Right lobe of liver (tissue), 6 donors: Measurements from ENCODE around the gene FUT1. TPM values are rescaled to one million over a fixed set of nuclear protein-coding genes. Genes with fewer than 3 reads are reported as not detected.

Experiments used
- ATAC-seq, 4 donors: fragments of 200-7000 bp; cut with Tn5 transposase; one replicate each; pipeline ENCODE4 v1.9.1; 2020; ENCODE audit warnings: mild to moderate bottlenecking in 4 of 4, moderate library complexity in 4 of 4
- DNase-seq, 3 donors: peaks; one replicate each; pipeline ENCODE4 v3.0.0-alpha.2; 2020
- H3K27ac ChIP-seq, 3 donors: fragments of 200-600 bp; one replicate each; pipeline ENCODE4 v1.8.0; 2022
- H3K27me3 ChIP-seq, 2 donors: fragments of 200-600 bp; one replicate each; pipeline ENCODE4 v1.8.0; 2022
- H3K36me3 ChIP-seq, 4 donors: fragments of 200-600 bp; sonication (generic) in 1 of 4; one replicate each; pipeline versions ENCODE4 v1.5.1 to v1.8.0; 2017 to 2022; ENCODE audit warnings: control low read depth in 1 of 4
- H3K4me1 ChIP-seq, 4 donors: fragments of 200-600 bp; sonication (generic) in 1 of 4; one replicate each; pipeline versions ENCODE4 v1.5.1 to v1.8.0; 2017 to 2022; ENCODE audit warnings: control low read depth in 1 of 4
- H3K4me3 ChIP-seq, 3 donors: fragments of 200-600 bp; one replicate each; pipeline ENCODE4 v1.8.0; 2022
- H3K9me3 ChIP-seq, 4 donors: fragments of 200-600 bp; sonication (generic) in 1 of 4; one replicate each; pipeline versions ENCODE4 v1.5.1 to v1.8.0; 2017 to 2022; ENCODE audit warnings: control low read depth in 1 of 4
- CTCF ChIP-seq, 4 donors: fragments of 200-600 bp in 3 of 4; fragments of 450-650 bp in 1 of 4; IDR thresholded peaks; one replicate each; pipeline versions ENCODE4 v1.5.1 to v1.8.0; 2016 to 2022; ENCODE audit warnings: antibody characterized with exemption in 4 of 4, mild to moderate bottlenecking in 2 of 4
- POLR2A ChIP-seq: fragments of 450-650 bp; IDR thresholded peaks from one replicate; pipeline ENCODE4 v1.6.1; 2017; ENCODE audit warnings: antibody characterized with exemption, mild to moderate bottlenecking
- WGBS: methylation state at CpG from one replicate; pipeline ENCODE4 v1.1.6; 2018; ENCODE audit warnings: low coverage, low lambda C conversion rate; ENCODE audit not compliant: insufficient coverage; ENCODE audit errors: missing lambda C conversion rate; 5-methylcytosine and 5-hydroxymethylcytosine counted together
- intact Hi-C, 2 donors: fragments of 100-400 bp; cut with DNase I; formaldehyde crosslinking; loops; one replicate each; pipeline versions ENCODE4 v1.11.2 to v1.14.1; 2022
- total RNA-seq, 6 experiments: library from RNA; depleted of rRNA in 2 of 6; stranded (reverse); fragments of >200 nt in 2 of 6; fragmentation: NEBNext Ultra II Directional in 3 of 6; extraction: Animal tissue kit (Norgen Biotek cat#: 25700) in 3 of 6; gene quantifications; one replicate each; pipeline versions ENCODE4 v1.1.0 to v1.2.4, GENCODE V29; 2016 to 2023
- donor health status: DM: no; HTN: yes; CAD: no.
- donor health status: DM: no; HTN: no; CAD: no.
- donor health status: DM: no; HTN: no; CAD: no.
- donor health status: DM: no; HTN: yes; CAD: no.
- donor health status: DM: no; HTN: yes; CAD: no.

The FUT1 gene
- total RNA-seq, 6 experiments from 2014 or later = 0.22 to 1.9 (median 0.93) TPM

DNA sequence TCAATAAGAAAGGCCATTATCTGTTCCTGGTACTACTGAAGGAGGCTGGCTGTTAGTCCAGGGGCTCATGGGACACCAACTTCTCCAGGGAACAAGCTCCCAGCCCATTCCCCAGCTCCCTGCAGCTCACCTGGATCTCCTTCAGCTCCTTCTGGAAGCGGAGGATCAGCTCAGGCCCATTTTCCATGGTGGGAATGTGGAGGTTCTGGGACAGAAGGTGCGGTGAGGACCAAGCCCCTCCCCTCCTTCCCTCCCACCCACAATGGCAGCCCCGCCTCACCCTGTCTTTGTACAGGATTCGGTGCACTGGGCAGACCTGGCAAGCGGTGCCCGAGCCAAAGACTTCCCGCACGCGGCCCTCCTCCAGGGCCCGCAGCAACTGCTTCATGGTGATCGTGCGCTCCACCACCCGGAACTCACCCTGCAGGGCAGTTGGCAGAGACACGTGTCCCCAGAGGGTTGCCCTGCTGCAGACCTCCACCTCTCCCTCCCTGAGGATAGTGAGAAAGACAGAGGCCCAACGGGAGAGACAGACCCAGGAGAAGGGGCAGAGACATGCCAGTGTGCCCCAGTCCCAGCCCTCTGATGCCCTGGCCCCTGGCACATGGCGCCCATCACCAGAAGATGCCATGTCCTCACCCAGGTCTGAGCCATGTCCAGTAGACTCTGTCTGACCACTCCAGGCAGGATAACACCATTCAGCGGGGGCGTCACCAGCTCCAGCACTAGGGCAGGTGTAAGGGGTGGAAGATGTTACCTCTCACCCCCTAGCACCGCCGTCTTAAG is 44.0 kb upstream of the FUT1 start:
- no CpG with 5 or more reads among the region's 20 CpGs for WGBS

GRCh38 chr19:48795685-48796070 is 43.2 kb upstream of the FUT1 start:
- peak; percentile 25 to 76 (median 60) for ATAC-seq
- Histone ChIP-seq H3K36me3 (peaks cover 0 to 9% (median 0%) of the 10 kb centered on the region in 4 donors), H3K4me3 (no peak overlapping the region), H3K27me3 (no peaks in the 10 kb centered on the region), H3K9me3 (no peaks in the 10 kb centered on the region), H3K4me1 (peaks cover 0 to 16% (median 5%) of the 10 kb centered on the region in 4 donors), H3K27ac (peak overlapping the region; percentile 56 to 69 (median 61))
- DNase-seq = peak in 1 of 3 donors; percentile 76
- intact Hi-C loops = loop anchor here (5.0 kb wide), 1 partner anchor 42 kb away; the partner anchor contains the start of gene HSD17B14 (in 2 of the 2)
- no CpG with 5 or more reads among the region's 2 CpGs for WGBS
- no peak for TF ChIP-seq CTCF (IDR thresholded peaks at IDR 0.05)
- TF ChIP-seq POLR2A = no peak

More for the DNA sequence above, 44.0 kb upstream of the FUT1 start:
- Histone ChIP-seq H3K27ac (peak overlapping the region in 2 of 3 donors; percentile 56 to 61), H3K4me3 (no peak overlapping the region), H3K27me3 (no peaks in the 10 kb centered on the region), H3K9me3 (no peaks in the 10 kb centered on the region), H3K36me3 (peaks cover 0 to 9% (median 0%) of the 10 kb centered on the region in 4 donors), H3K4me1 (peaks cover 0 to 16% (median 5%) of the 10 kb centered on the region in 4 donors)
- TF ChIP-seq CTCF (IDR thresholded peaks at IDR 0.05) = no peak
- TF ChIP-seq POLR2A = no peak
- intact Hi-C loops = loop anchor here (5.0 kb wide), 1 partner anchor 41 kb away; the partner anchor contains the start of gene HSD17B14 (in 2 of the 2)
- DNase-seq (no peak), ATAC-seq (no peak)

GRCh38 chr19:48795055-48795684 is 42.7 kb upstream of the FUT1 start:
- Histone ChIP-seq H3K4me3 (peak overlapping the region; percentile 46 to 64 (median 57)), H3K27ac (peak overlapping the region; percentile 56 to 69 (median 61)), H3K4me1 (peaks cover 0 to 16% (median 5%) of the 10 kb centered on the region in 4 donors), H3K27me3 (no peaks in the 10 kb centered on the region), H3K9me3 (no peaks in the 10 kb centered on the region), H3K36me3 (peaks cover 0 to 9% (median 0%) of the 10 kb centered on the region in 4 donors)
- WGBS = 1% methylated on average over 23 of the region's 38 CpGs
- DNase-seq (peak; percentile 90 to 94 (median 94)), ATAC-seq (peak; percentile 96 to 99 (median 98))
- peak; percentile 96 to 99 (median 98) for TF ChIP-seq CTCF (IDR thresholded peaks at IDR 0.05)
- TF ChIP-seq POLR2A = no peak
- intact Hi-C loops = loop anchor here (5.0 kb wide), 1 partner anchor 42 kb away; the partner anchor contains the start of gene HSD17B14 (in 2 of the 2)

DNA sequence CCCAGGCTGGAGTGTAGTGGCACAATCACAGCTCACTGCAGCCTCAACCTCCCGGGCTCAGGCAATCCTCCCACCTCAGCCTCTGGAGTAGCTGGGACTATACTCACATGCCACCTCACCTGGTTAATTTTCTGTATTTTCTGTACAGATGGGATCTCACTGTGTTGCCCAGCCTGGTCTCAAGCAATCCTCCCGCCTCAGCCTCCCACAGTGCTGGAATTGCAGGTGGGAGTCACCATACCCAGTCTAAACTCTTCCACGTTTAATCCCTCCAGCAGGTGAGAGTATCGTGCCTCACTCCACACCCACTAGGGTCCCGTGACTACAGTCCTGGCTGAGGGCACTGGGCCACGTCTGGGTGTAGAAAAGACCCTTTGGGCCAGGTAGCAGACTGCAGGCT is 41.9 kb upstream of the FUT1 start:
- no peak for DNase-seq
- Histone ChIP-seq H3K4me1 (peaks cover 0 to 16% (median 5%) of the 10 kb centered on the region in 4 donors), H3K9me3 (no peaks in the 10 kb centered on the region), H3K4me3 (no peak overlapping the region), H3K27ac (no peak overlapping the region), H3K36me3 (peaks cover 0 to 5% (median 0%) of the 10 kb centered on the region in 4 donors), H3K27me3 (no peaks in the 10 kb centered on the region)
- ATAC-seq = no peak
- TF ChIP-seq POLR2A = no peak
- TF ChIP-seq CTCF (IDR thresholded peaks at IDR 0.05) = no peak
- 53% methylated on average over 3 of the region's 6 CpGs for WGBS
- intact Hi-C loops = no loop called here
